ENCODE data around the gene PLEKHM3. TPM values are rescaled to one million over a fixed set of nuclear protein-coding genes. Genes with fewer than 3 reads are reported as not detected.
A peak's percentile ranks its signal among the peaks of the same experiment; 100 is the strongest.

PLEKHM3 gene
- total and polyA plus RNA-seq, 7 donors = 1.2 to 47.9 (median 29.1) TPM

DNA sequence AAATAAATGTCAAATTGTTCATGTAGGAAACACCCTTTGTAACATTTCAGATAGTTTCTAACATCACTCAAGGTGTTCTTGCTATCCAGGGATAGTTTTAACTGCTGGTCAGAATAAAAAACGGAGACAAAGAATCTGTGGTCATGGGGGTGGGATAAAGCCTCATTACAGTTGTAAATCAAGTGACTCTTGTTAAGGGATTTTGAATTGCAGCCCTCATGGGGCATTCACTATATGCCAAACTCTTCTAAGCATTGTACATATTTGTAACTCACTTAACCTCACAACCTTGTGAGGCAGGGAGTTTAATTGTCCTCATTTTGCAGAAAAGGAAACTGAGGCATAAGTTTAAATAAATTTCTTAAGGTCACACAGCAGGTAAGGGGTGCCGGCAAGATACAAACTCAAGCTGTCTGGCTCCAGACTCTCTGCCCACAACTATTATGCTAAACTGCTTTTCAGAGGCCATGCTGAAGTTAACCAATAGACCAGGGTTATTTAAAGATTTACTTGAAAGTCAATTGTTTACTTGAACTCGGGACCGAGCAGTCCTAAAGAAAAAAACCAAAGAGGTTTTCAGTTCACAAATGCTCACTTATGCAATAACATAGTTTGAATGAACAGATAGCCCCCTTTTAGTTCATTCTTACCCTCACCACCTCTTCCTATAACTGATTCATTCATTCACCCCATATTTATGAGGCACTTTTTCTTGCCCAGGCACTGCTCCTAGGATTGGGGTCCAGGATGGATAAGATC is 134.1 kb downstream of the PLEKHM3 start:
- Histone ChIP-seq H3K27me3 (no peaks in the 10 kb centered on the region), H3K36me3 (no peaks in the 10 kb centered on the region), H3K4me1 (peaks cover 0 to 68% (median 32%) of the 10 kb centered on the region in 4 donors), H3K27ac (no peak overlapping the region), H3K4me3 (no peak overlapping the region), H3K9me3 (no peaks in the 10 kb centered on the region)
- WGBS, 2 donors = 82 to 91% methylated on average over 4 of the region's 4 CpGs
- TF ChIP-seq POLR2A (IDR thresholded peaks at IDR 0.05) (no peak), EP300 (IDR thresholded peaks at IDR 0.05) (no peak), POLR2AphosphoS5 (IDR thresholded peaks at IDR 0.05) (no peak)
- TF ChIP-seq, protein P1, sequence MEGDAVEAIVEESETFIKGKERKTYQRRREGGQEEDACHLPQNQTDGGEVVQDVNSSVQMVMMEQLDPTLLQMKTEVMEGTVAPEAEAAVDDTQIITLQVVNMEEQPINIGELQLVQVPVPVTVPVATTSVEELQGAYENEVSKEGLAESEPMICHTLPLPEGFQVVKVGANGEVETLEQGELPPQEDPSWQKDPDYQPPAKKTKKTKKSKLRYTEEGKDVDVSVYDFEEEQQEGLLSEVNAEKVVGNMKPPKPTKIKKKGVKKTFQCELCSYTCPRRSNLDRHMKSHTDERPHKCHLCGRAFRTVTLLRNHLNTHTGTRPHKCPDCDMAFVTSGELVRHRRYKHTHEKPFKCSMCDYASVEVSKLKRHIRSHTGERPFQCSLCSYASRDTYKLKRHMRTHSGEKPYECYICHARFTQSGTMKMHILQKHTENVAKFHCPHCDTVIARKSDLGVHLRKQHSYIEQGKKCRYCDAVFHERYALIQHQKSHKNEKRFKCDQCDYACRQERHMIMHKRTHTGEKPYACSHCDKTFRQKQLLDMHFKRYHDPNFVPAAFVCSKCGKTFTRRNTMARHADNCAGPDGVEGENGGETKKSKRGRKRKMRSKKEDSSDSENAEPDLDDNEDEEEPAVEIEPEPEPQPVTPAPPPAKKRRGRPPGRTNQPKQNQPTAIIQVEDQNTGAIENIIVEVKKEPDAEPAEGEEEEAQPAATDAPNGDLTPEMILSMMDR (IDR thresholded peaks at IDR 0.05) = no peak
- no peak for DNase-seq
- intact Hi-C loops (cut with DNase I) = no loop called here

DNA sequence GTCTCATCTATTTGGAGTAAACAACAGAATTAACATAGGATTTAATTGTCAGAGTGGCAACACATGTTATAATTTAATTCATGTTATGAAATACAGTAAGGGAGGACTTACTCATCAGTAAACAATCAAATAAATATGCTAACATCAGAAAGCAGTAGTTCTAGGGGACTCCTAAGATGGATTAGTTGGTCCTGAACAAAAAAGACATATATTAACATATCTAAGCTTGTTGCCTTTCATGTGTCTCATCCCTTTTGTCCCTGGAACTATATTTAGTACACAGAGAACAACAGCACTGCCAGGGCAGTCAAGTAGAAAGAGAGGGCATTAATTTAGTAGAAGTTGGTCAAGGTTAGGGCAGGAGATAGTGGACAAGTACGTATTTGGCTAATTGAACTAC is 137.8 kb downstream of the PLEKHM3 start:
- Histone ChIP-seq H3K4me3 (no peak overlapping the region), H3K27ac (no peak overlapping the region), H3K9me3 (no peaks in the 10 kb centered on the region), H3K27me3 (no peaks in the 10 kb centered on the region), H3K36me3 (no peaks in the 10 kb centered on the region), H3K4me1 (peaks cover 0 to 38% (median 6%) of the 10 kb centered on the region in 4 donors)
- TF ChIP-seq POLR2AphosphoS5 (IDR thresholded peaks at IDR 0.05) (no peak), EP300 (IDR thresholded peaks at IDR 0.05) (no peak), POLR2A (IDR thresholded peaks at IDR 0.05) (no peak)
- TF ChIP-seq, protein P1 (IDR thresholded peaks at IDR 0.05) = no peak
- no peak for DNase-seq
- WGBS, 2 donors = 82 to 85% methylated on average over 1 of the region's 1 CpG
- intact Hi-C loops (cut with DNase I) = no loop called here

DNA sequence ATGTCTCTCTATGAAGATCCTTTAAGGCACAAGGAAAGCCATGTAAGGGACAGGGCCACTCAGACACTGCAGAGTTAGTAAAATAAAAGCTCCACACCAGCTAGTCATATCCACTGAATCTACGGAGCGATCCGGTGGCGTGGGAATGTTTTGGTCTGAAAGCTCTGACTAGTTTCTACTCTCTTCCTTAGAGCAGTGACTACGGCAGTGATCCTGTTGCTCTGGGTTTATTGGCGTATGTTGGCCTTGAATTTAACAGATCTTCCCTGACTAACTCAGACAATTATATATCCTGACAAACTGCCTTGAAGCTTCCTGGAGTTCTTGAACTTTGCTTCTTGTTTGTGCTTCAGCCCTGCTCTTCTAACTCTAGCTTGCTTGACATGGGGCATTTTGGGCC is 140.3 kb downstream of the PLEKHM3 start:
- H3K27ac ChIP-seq = peak overlapping the region in 2 of 4 donors; percentile 2 to 44
- WGBS, 2 donors = 15 to 74% methylated on average over 6 of the region's 6 CpGs
- intact Hi-C loops (cut with DNase I) = no loop called here

DNA sequence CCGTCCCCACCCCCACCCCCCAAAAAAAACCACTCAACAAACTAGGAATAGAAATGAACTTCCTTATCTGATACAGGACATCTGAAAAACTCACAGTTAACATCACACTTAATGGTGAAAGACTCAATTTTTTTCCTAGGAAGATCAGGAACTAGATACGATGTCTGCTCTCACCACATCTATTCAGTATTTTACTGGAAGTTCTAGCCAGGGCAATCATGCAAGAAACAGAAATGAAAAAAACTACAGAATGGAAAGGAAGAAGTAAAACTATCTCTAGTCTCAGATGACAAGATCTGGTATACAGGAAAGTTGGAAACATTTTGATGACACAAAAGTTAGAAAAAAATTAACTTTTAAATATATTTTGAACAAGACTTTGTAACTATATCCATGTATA is 141.2 kb downstream of the PLEKHM3 start:
- TF ChIP-seq POLR2A (IDR thresholded peaks at IDR 0.05) (no peak), EP300 (IDR thresholded peaks at IDR 0.05) (no peak), POLR2AphosphoS5 (IDR thresholded peaks at IDR 0.05) (no peak)
- TF ChIP-seq, protein P1 (IDR thresholded peaks at IDR 0.05) = no peak
- WGBS, 2 donors = 83 to 84% methylated on average over 2 of the region's 2 CpGs
- H3K9me3 ChIP-seq = no peaks in the 10 kb centered on the region
- peaks cover 0 to 15% (median 2%) of the 10 kb centered on the region in 4 donors for H3K4me1 ChIP-seq
- H3K27me3 ChIP-seq = no peaks in the 10 kb centered on the region
- no peak overlapping the region for H3K27ac ChIP-seq
- no peaks in the 10 kb centered on the region for H3K36me3 ChIP-seq
- intact Hi-C loops (cut with DNase I) = no loop called here
- H3K4me3 ChIP-seq = no peak overlapping the region
- DNase-seq = no peak

More for the DNA sequence above, 140.3 kb downstream of the PLEKHM3 start:
- peaks cover 0 to 20% (median 2%) of the 10 kb centered on the region in 4 donors for H3K4me1 ChIP-seq
- H3K36me3 ChIP-seq = no peaks in the 10 kb centered on the region
- H3K27me3 ChIP-seq = no peaks in the 10 kb centered on the region
- no peak for DNase-seq
- H3K4me3 ChIP-seq = no peak overlapping the region
- TF ChIP-seq POLR2AphosphoS5 (IDR thresholded peaks at IDR 0.05) = no peak
- no peak for TF ChIP-seq POLR2A (IDR thresholded peaks at IDR 0.05)
- TF ChIP-seq EP300 (IDR thresholded peaks at IDR 0.05) = no peak
- TF ChIP-seq, protein P1 (IDR thresholded peaks at IDR 0.05) = no peak
- no peaks in the 10 kb centered on the region for H3K9me3 ChIP-seq
